Measurements from ENCODE around the gene CBY2. TPM values are rescaled to one million over a fixed set of nuclear protein-coding genes. Genes with fewer than 3 reads are reported as not detected.

The CBY2 gene
- total and polyA plus RNA-seq, 10 of the 15 experiments (the other 5 are each of a cell fraction or from before 2014, with no cell fraction given): 0.08 to 0.64 (median 0.23) TPM; not detected in 6

DNA sequence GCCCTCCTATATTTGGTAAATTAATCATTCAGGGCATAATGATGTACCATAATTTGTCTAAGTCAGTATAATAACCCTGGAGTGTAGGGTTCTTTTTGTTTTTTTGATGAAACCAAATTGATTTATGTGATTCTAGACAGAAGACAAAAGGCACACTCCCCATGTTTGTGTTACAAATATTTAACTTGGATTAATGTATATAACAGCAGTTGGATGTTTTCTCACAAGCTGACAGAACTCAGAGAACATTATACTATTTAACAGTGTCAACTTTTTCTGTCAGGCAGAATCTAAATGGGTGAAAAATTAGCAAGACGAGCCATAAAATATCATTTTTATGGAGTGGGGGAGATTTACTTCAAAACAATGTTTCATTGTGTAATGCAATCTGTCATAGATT lies 15.2 kb downstream of the CBY2 start (continued):
- no peak for TF ChIP-seq ZNF274 (IDR thresholded peaks at IDR 0.05; ENCODE audit: insufficient read depth, insufficient read length)

DNA sequence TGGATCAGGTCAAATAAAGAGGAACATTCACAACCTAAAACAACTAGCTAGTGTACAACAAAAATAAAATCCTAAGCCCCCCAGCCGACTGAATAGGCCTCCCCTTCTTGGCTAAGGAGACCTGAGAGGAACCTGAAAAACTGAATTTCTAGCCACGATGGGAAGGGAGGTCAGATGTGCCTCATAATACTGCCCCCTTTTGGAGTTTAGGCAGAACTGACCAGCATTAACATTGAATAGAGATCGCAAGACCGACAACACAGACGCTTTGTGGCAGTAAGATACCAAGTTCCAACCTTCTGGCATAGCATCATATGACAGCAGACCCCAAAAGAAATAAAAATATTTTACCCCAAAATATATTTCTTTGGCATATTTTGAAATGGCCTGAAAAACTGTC lies 15.9 kb downstream of the CBY2 start:
- Histone ChIP-seq H3K4me2 (ENCODE audit: control insufficient read depth, insufficient read depth) (no peak overlapping the region), H2AFZ (ENCODE audit: control insufficient read depth, low read depth, low read length) (peak overlapping the region; percentile 29), H3K36me3 (ENCODE audit: control insufficient read depth in 2 of 2, insufficient read depth in 2 of 2, low read length in 1 of 2) (no peaks in the 10 kb centered on the region), H3K27me3 (replicated peaks in 1 of 2; ENCODE audit: control insufficient read depth in 2 of 2, insufficient read depth in 2 of 2, low read length in 1 of 2) (no peaks in the 10 kb centered on the region), H3K27ac (ENCODE audit: control insufficient read depth, insufficient read depth) (peak overlapping the region; percentile 6; the same call in 1 of the 2 replicates), H3K9ac (ENCODE audit: control insufficient read depth, insufficient read depth, low read length) (no peak overlapping the region), H3K79me2 (ENCODE audit: control insufficient read depth, insufficient read depth, low read length) (no peaks in the 10 kb centered on the region), H3K4me3 (no peak overlapping the region), H3K9me3 (replicated peaks; ENCODE audit: control insufficient read depth, insufficient read depth, low read length) (no peaks in the 10 kb centered on the region; the same call in 2 of the 3 replicates), H3K4me1 (ENCODE audit: control insufficient read depth, insufficient read depth, low read length) (no peaks in the 10 kb centered on the region), H4K20me1 (ENCODE audit: control insufficient read depth, insufficient read depth) (no peaks in the 10 kb centered on the region)
- ATAC-seq: peak; percentile 97
- CTCF ChIA-PET: interaction anchor here (0.6 to 18.9 kb wide), 29 partner anchors 11 to 301 kb away, joined by 3 to 361 read pairs (median 4); partner anchors contain the start of gene CBY2
- in situ Hi-C loops (cut with MboI) (loop anchor here (5.0 kb wide), 1 partner anchor 96 kb away; no protein-coding TSS in a partner anchor), intact Hi-C loops (cut with micrococcal nuclease; ENCODE audit: unreplicated experiment) (loop anchor here (1.0 to 2.0 kb wide), 2 partner anchors 95 to 207 kb away; no protein-coding TSS in a partner anchor)
- SMC1A ChIA-PET (ENCODE audit: uncharacterized antibody, unreplicated experiment): interaction anchor here (0.8 to 10.8 kb wide), 22 partner anchors 10 to 604 kb away, joined by 3 to 233 read pairs (median 4); partner anchors contain the start of gene CBY2
- RAD21 ChIA-PET (ENCODE audit: unreplicated experiment): interaction anchor here (1.1 to 8.5 kb wide), 7 partner anchors 13 to 211 kb away, joined by 3 to 108 read pairs (median 5); partner anchors contain the start of gene CBY2
- no peak for DNase-seq (ENCODE audit: low read depth, low spot score)
- POLR2A ChIA-PET: interaction anchor here (1.3 kb wide), 1 partner anchor 12 kb away, joined by 3 read pairs; no protein-coding TSS in a partner anchor
- TF ChIP-seq, protein P1, sequence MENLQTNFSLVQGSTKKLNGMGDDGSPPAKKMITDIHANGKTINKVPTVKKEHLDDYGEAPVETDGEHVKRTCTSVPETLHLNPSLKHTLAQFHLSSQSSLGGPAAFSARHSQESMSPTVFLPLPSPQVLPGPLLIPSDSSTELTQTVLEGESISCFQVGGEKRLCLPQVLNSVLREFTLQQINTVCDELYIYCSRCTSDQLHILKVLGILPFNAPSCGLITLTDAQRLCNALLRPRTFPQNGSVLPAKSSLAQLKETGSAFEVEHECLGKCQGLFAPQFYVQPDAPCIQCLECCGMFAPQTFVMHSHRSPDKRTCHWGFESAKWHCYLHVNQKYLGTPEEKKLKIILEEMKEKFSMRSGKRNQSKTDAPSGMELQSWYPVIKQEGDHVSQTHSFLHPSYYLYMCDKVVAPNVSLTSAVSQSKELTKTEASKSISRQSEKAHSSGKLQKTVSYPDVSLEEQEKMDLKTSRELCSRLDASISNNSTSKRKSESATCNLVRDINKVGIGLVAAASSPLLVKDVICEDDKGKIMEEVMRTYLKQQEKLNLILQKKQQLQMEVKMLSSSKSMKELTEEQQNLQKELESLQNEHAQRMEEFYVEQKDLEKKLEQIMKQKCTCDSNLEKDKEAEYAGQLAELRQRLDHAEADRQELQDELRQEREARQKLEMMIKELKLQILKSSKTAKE (IDR thresholded peaks at IDR 0.05; ENCODE audit: low read depth, poor library complexity, severe bottlenecking): peak; percentile 35
- TF ChIP-seq, protein P2, sequence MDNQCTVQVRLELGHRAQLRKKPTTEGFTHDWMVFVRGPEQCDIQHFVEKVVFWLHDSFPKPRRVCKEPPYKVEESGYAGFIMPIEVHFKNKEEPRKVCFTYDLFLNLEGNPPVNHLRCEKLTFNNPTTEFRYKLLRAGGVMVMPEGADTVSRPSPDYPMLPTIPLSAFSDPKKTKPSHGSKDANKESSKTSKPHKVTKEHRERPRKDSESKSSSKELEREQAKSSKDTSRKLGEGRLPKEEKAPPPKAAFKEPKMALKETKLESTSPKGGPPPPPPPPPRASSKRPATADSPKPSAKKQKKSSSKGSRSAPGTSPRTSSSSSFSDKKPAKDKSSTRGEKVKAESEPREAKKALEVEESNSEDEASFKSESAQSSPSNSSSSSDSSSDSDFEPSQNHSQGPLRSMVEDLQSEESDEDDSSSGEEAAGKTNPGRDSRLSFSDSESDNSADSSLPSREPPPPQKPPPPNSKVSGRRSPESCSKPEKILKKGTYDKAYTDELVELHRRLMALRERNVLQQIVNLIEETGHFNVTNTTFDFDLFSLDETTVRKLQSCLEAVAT (IDR thresholded peaks at IDR 0.05): 0 out of 2 replicates have a peak, but pooled peaks have one; percentile 51
- no peak for TF ChIP-seq STAT1 (conservative IDR thresholded peaks at IDR 0.05)
- TF ChIP-seq SMC3 (IDR thresholded peaks at IDR 0.05; ENCODE audit: borderline replicate concordance, low read length): peak; percentile 79
- TF ChIP-seq, protein P3, sequence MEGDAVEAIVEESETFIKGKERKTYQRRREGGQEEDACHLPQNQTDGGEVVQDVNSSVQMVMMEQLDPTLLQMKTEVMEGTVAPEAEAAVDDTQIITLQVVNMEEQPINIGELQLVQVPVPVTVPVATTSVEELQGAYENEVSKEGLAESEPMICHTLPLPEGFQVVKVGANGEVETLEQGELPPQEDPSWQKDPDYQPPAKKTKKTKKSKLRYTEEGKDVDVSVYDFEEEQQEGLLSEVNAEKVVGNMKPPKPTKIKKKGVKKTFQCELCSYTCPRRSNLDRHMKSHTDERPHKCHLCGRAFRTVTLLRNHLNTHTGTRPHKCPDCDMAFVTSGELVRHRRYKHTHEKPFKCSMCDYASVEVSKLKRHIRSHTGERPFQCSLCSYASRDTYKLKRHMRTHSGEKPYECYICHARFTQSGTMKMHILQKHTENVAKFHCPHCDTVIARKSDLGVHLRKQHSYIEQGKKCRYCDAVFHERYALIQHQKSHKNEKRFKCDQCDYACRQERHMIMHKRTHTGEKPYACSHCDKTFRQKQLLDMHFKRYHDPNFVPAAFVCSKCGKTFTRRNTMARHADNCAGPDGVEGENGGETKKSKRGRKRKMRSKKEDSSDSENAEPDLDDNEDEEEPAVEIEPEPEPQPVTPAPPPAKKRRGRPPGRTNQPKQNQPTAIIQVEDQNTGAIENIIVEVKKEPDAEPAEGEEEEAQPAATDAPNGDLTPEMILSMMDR (IDR thresholded peaks at IDR 0.05 in 2 of 3, conservative IDR thresholded peaks at IDR 0.05 in 1 of 3; ENCODE audit: control insufficient read depth in 2 of 3, extremely low read depth in 1 of 3, insufficient read depth in 1 of 3, low read depth in 3 of 3, low read length in 3 of 3): peak; percentile 76 to 81 (median 80)
- TF ChIP-seq RAD21 (IDR thresholded peaks at IDR 0.05; ENCODE audit: insufficient read depth, low read depth, low read length): peak; percentile 95
- no peak for TF ChIP-seq IKZF1 (conservative IDR thresholded peaks at IDR 0.05)
- no peak for TF ChIP-seq HDAC2 (IDR thresholded peaks at IDR 0.05)
- TF ChIP-seq ASH2L (IDR thresholded peaks at IDR 0.05; ENCODE audit: borderline replicate concordance, low read depth): no peak
- peak; percentile 32; the same call in 1 of the 2 replicates for TF ChIP-seq RUNX3 (IDR thresholded peaks at IDR 0.05; ENCODE audit: low read length)
- peak; percentile 50; the same call in 1 of the 2 replicates for TF ChIP-seq YY1 (IDR thresholded peaks at IDR 0.05; ENCODE audit: low read depth, low read length)
- TF ChIP-seq KDM1A (IDR thresholded peaks at IDR 0.05; ENCODE audit: borderline replicate concordance): no peak
- BruUV-seq (replicated peaks): no TSS peak
- WGBS (ENCODE audit: insufficient coverage, insufficient replicate concordance, low lambda C conversion rate, missing lambda C conversion rate): 58% methylated on average over 5 of the region's 5 CpGs
- peak; percentile 90 for FAIRE-seq

Measured in GM12878 (cell line).